IPS-18c (cell line): ENCODE results near the gene ARHGAP5.
"Not testable (repeated sequence)": the region's sequence is repeated elsewhere in the genome, so short reads cannot be mapped to it uniquely, and the experiment has no call there.

ENCODE experiments used
- H3K4me3 ChIP-seq: 2 replicates; pipeline ENCODE4 v1.7.0; 2013; ENCODE audit warnings: low read depth, mild to moderate bottlenecking, low read length, moderate library complexity; ENCODE audit not compliant: insufficient read depth
- H3K9me3 ChIP-seq: one replicate; pipeline ENCODE4 v1.6.1; 2013; ENCODE audit warnings: mild to moderate bottlenecking, low read length, moderate library complexity; ENCODE audit not compliant: control insufficient read depth, insufficient read depth

Gene ARHGAP5

DNA sequence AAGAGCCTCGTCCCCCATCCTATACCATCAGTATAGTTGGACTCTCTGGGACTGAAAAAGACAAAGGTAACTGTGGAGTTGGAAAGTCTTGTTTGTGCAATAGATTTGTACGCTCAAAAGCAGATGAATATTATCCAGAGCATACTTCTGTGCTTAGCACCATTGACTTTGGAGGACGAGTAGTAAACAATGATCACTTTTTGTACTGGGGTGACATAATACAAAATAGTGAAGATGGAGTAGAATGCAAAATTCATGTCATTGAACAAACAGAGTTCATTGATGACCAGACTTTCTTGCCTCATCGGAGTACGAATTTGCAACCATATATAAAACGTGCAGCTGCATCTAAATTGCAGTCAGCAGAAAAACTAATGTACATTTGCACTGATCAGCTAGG lies 13.6 kb downstream of the ARHGAP5 start:
- no peak overlapping the region for H3K4me3 ChIP-seq
- no peaks in the 10 kb centered on the region for H3K9me3 ChIP-seq

DNA sequence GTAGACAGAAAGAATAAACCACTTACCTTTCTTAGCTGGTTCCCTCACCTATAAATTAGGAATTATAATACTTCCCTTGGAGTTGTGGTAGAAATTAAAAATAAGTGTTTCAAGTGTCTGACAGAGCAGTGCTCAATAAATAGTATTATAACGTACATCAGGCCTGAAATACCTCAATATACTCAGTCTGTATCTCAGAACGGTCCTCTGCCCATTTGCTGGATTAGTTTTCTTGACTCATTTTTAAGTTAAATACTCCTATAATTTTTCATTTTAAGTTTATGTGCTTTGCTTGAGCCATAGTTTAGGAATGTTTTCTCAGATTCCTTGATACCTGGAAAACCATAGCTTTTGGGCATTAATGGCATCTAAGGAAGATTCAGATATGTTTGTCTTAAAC lies 22.4 kb downstream of the ARHGAP5 start:
- Histone ChIP-seq H3K9me3 (no peaks in the 10 kb centered on the region), H3K4me3 (no peak overlapping the region)

DNA sequence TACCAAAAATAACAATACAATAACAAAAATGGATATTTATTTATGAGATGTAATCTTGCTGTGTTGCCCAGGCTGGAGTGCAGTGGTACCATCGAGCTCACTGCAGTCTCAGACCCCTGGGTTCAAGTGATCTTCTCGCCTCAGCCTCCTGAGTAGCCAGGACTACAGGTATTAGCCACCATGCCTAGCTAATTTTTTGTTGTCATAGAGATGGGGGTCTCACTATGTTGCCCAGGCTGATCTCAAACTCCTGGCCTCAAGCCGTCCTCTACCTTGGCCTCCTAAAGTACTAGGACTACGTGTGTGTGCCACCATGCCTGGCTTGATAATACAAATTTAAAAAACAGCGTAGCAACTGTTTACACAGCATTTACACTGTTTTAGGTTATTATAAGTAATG lies 23.1 kb downstream of the ARHGAP5 start:
- no peaks in the 10 kb centered on the region for H3K9me3 ChIP-seq
- H3K4me3 ChIP-seq = no peak overlapping the region

DNA sequence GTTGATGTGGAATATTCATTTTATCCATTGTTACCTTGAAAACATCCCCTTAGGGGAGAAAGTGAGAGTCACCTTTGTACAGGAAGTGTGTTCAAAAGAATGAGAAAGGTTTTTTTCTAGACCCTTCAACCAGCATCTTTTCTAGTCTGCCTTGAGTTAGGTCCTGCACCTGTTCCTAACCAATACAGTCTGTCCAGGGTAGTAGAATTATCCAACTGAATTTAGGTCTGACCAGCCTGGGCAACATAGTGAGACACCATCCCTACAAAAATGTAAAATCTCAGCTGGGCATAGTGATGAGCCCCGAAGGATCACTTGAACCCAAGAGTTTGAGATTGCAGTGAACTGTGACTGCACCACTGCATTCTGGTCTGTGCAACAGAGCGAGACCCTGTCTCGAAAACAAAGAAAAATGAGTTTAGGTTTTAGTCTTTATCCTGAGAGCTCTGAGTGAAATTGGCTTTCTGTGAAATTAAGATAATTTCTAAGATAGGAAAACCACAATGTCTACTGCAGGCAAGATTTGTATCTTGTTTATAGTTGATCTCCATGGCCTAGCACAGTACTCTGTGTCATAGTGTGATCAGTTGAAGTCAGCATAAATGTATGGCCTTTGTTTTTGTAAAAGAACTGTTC lies 25.2 kb downstream of the ARHGAP5 start:
- Histone ChIP-seq H3K4me3 (no peak overlapping the region), H3K9me3 (no peaks in the 10 kb centered on the region)

DNA sequence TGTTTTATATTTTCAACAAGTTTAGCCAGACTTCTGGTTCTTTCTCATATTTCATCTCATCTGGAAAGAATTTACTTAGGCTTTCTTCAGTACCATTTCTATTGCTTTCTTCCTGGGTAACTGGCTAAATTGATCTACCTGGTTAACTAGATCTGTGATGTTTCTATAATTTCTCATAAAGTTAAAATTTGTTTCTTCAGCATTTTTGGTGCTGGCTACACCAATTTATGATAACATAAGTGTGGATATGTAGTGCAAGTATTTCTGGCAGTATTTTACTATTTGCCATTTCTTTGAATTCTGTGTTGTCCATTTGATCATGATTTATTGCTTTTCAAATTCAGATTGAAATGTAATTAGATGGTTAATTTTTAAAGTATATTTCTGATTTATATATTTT lies 25.9 kb downstream of the ARHGAP5 start:
- Histone ChIP-seq H3K4me3 (no peak overlapping the region), H3K9me3 (no peaks in the 10 kb centered on the region)

DNA sequence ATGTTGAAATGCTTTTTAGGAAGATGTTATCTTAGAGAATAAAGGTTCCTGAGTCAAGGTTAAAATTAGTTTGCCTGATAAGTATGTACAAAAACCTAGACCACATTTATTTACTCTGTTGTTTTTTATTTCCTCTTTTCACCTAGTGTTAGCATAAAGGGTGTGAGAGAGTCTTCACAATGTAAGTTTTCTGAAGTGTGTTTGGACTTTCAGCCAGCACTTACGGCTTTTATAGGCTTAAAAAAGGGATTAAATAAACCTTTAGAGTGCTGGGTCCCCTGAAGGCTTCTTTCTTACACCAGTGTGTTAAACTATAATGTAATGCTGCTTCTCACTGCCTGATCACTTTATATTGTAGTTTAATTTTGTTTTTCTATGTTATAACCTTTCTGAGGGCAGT lies 27.2 kb downstream of the ARHGAP5 start:
- H3K9me3 ChIP-seq = no peaks in the 10 kb centered on the region
- no peak overlapping the region for H3K4me3 ChIP-seq

DNA sequence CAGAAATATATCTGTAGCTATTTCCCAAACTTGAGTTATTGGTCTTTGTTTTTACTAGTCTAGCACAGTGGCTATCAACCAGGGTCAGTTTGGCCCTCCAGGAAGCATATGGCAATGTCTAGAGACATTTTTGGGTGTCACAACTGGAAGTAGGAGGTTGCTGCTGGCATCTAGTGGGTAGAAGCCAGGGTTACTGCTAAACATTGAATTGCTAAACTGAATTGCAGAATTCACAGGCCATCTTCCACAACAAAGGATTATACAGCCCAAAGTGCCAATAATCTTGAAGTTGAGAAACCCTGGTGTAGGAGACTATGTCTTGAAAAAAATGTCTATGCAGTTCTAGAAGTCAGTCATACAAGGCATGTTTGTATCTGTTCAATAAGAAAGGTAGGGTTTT lies 27.7 kb downstream of the ARHGAP5 start:
- no peaks in the 10 kb centered on the region for H3K9me3 ChIP-seq
- H3K4me3 ChIP-seq = no peak overlapping the region

DNA sequence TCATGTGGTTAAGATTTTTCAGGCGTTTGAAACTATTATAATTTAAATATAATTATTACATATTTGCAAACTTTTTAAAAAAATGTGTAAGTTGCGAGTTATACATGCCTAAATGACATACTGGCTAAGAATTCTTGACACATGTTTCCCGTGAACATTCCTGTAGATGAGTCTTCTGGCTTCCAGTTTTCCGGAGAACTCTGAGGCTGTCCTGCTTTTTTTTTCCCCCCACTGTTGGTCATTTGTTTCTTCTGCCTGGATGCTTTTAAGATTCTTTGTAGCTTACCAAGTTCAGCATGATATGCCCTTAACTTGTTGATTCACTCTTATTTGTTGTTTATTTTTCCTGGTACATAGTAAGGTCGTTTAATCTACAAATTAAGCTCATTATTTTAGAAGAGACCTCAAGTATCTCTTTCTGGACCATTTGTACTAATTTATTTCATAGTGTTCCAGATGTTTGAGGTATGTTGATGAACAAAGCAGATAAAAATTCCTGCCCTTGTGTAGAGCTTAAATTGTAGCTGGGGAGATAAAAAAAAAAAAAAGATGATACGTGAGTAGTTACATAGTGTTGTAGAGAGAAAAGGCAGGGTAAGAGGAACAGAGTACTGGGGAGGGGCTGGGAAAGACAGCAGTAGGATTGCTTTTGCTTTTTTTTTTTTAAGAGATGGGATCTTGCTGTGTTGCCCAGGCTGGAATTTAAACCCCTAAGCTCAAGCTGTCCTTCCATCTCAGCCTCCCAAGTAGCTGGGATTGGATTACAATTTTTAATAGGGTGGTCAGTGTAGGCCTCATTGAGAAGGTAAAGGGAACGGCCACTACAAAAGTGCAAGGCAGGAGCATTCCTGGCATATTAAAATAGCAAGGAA lies 32.8 kb downstream of the ARHGAP5 start:
- Histone ChIP-seq H3K9me3 (no peaks in the 10 kb centered on the region), H3K4me3 (no peak overlapping the region)

DNA sequence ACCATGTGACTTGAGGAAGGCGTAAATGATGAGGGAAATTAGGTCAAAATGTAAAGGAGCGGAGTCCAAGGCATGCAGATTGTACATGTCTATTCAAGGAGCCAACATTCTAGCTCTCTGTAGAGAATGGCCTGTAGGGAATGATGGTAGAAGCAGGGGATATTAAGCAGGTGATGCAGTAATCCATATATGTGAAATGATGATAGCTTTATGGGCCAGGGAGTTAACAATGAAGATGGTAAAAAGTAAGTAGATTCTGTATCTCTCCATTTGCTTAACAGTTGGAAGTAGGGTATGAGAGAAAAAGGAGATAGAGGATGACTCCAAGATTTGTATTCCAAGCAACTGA lies 33.4 kb downstream of the ARHGAP5 start:
- Histone ChIP-seq H3K4me3 (no peak overlapping the region), H3K9me3 (no peaks in the 10 kb centered on the region)

DNA sequence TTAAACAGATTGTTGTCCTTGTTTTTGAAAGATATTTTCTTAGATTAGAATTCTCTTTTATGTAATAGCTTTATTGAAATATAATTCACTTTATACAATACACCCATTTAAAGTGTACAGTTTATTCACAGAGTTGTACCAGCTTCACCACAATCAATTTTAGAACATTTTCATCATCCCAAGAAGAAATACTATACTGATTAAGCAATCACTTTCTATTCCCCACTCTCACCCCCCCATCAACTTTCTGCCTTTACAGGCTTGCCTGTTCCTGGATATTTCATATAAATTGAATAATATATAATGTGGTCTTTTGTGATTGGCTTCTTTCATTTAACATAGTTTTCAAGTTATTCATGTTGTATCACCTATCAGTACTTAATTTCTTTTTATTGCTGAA lies 44.4 kb downstream of the ARHGAP5 start:
- no peak overlapping the region for H3K4me3 ChIP-seq
- no peaks in the 10 kb centered on the region for H3K9me3 ChIP-seq

DNA sequence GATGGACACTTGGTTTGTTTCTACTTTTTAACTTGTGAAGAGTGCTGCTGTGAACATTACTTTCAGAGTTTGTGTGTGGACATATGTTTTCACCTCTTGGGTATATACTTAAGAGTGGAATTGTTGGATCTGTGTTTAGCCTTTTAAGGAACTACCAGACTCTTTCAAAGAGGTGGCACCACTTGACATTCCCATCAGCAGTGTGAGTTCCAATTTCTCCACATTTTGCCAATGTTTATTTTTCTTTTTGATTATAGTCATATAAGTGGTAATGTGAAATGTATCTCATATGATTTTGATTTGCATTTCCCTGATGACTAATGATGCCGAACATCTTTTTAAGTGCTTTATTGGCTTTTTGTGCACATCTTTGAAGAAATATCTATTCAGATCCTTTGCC lies 44.8 kb downstream of the ARHGAP5 start:
- H3K4me3 ChIP-seq = no peak overlapping the region
- H3K9me3 ChIP-seq = no peaks in the 10 kb centered on the region

DNA sequence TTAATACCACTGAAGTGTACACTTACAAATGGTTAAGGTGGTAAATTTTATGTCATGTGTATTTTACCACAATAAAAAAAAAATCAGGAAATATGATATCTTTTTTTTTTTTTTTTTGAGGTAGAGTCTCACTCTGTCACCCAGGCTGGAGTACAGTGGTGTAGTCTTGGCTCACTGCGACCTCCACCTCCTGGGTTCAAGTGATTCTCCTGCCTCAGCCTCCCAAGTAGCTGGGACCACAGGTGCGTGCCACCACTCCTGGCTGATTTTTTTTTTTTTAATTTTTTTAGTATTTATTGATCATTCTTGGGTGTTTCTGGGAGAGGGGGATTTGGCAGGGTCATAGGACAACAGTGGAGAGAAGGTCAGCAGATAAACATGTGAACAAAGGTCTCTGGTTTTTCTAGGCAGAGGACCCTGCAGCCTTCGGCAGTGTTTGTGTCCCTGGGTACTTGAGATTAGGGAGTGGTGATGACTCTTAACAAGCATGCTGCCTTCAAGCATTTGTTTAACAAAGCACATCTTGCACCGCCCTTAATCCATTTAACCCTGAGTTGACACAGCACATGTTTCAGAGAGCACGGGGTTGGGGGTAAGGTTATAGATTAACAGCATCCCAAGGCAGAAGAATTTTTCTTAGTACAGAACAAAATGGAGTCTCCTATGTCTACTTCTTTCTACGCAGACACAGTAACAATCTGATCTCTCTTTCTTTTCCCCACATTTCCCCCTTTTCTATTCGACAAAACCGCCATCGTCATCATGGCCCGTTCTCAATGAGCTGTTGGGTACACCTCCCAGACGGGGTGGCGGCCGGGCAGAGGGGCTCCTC lies 50.0 kb downstream of the ARHGAP5 start:
- H3K4me3 ChIP-seq = not testable (repeated sequence)

DNA sequence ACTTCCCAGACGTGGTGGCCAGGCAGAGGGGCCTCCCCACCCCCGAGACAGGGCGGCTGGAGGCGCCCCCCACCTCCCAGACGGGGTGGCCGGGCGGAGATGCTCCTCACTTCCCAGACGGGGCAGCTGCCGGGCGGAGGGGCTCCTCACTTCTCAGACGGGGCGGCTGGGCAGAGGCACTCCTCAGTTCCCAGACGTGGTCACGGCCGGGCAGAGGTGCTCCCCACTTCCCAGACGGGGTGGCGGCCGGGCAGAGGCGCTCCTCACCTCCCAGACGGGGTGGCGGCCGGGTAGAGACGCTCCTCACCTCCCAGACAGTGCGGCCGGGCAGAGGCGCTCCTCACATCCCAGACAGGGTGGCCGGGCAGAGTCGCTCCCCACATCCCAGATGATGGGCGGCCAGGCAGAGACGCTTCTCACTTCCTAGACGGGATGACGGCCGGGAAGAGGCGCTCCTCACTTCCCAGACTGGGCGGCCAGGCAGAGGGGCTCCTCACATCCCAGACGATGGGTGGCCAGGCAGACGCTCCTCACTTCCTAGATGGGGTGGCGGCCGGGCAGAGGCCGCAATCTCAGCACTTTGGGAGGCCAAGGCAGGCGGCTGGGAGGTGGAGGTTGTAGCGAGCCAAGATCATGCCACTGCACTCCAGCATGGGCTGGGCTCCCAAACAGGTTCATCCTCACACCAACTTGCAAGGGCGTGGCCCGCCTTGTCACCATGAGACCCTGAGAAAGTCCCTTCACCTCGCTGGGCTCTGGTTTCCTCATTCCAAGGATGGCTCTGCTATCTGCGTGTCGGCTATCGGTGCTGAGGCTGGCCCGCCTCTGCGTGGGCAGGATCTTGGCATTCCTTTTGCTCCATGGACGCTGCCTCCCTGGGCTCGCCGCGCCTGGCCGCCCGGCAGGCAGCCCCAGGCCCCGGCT lies 50.9 kb downstream of the ARHGAP5 start:
- not testable (repeated sequence) for H3K4me3 ChIP-seq, H3K9me3 ChIP-seq

More for the DNA sequence above, 50.0 kb downstream of the ARHGAP5 start:
- H3K9me3 ChIP-seq = not testable (repeated sequence)

DNA sequence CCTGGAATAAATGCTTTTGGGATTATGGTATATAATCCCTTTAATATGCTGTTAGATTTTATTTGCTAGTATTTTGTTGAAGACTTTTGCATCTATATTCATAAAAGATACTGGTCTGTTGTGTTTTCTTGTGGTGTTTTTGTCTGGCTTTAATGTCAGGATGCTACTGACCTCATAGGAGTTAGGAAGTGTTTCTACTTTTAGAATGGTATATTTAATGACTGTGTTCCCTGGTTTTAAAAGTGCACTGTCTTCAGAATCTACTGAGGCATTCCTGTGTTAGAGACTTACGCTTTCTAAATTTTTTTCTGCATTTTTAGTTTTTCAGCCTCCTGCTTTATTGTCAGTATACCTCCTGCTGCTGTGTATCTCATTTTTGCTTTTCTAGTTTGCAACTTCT lies 51.6 kb downstream of the ARHGAP5 start:
- no peak overlapping the region for H3K4me3 ChIP-seq
- peaks cover 5% of the 10 kb centered on the region for H3K9me3 ChIP-seq

DNA sequence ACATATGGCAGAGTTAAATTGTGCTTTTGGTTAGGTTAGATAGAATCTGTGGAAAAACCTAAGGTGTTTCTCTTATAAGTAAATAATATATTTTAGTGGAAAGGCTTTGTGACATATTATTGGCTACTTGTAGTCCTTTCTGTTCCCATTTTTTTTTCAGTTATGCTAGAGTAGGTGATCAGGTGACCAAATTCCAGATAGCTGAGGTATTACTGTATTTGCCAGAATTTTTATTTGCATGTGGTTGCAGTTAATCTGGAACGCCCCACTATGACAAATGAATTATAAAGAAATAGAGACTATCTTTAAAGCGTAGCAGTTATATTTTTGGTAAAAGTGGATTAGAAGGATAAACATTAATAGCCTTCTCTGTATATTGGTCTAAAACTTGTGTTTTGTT lies 52.0 kb downstream of the ARHGAP5 start:
- Histone ChIP-seq H3K4me3 (no peak overlapping the region), H3K9me3 (peaks cover 5% of the 10 kb centered on the region)

DNA sequence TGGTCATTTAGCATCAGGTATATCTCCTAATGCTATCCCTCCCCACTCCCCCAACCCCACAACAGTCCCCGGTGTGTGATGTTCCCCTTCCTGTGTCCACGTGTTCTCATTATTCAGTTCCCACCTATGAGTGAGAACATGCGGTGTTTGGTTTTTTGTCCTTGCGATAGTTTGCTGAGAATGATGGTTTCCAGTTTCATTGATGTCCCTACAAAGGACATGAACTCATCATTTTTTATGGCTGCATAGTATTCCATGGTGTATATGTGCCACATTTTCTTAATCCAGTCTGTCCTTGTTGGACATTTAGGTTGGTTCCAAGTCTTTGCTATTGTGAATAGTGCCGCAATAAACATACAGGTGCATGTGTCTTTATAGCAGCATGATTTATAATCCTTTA lies 54.6 kb downstream of the ARHGAP5 start:
- H3K9me3 ChIP-seq, H3K4me3 ChIP-seq: not testable (repeated sequence)

DNA sequence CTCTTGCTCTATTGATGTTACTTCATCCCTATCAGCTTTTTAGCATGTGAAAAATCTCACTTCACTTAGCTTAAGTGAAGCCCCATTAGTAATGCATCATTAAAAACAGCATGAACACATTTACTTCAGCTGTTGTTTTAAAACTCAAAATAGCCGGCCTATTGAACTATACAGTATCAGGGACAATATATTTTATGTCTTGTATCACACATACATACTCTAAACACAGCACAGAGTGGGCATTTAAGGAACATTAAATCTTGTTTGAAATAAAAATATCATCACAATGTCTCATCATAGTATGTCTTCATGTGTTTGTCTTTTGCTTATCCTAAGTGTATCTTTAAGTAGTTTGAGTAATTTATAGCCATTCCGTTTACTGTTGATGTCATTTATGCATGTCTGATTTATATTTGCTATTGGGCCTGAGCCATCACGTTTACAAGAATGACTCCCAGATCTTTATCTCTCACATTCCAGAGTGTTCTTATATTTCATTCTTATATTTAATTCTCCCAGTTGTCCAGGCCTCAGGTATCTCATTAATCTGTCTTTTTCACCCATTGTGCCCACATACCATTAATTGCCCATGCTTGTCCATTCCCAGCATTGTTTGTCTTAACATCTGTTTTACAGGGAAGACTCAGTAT lies 57.5 kb downstream of the ARHGAP5 start:
- no peak overlapping the region for H3K4me3 ChIP-seq
- peaks cover 3% of the 10 kb centered on the region for H3K9me3 ChIP-seq
